GM10266 (cell line): Measurements from ENCODE around the gene EIF4E1B.
A peak's percentile ranks its signal among the peaks of the same experiment; 100 is the strongest.

Experiments
- DNase-seq: peaks from one replicate; pipeline ENCODE4 v3.0.0; 2012; ENCODE audit errors: extremely low spot score
- TF ChIP-seq, protein P1 (sequence below): IDR thresholded peaks from 2 replicates; pipeline ENCODE4 v1.5.1; 2012; ENCODE audit warnings: mild to moderate bottlenecking, low read depth; ENCODE audit not compliant: control insufficient read depth, insufficient read depth; ENCODE audit errors: missing control alignments

The EIF4E1B gene

DNA sequence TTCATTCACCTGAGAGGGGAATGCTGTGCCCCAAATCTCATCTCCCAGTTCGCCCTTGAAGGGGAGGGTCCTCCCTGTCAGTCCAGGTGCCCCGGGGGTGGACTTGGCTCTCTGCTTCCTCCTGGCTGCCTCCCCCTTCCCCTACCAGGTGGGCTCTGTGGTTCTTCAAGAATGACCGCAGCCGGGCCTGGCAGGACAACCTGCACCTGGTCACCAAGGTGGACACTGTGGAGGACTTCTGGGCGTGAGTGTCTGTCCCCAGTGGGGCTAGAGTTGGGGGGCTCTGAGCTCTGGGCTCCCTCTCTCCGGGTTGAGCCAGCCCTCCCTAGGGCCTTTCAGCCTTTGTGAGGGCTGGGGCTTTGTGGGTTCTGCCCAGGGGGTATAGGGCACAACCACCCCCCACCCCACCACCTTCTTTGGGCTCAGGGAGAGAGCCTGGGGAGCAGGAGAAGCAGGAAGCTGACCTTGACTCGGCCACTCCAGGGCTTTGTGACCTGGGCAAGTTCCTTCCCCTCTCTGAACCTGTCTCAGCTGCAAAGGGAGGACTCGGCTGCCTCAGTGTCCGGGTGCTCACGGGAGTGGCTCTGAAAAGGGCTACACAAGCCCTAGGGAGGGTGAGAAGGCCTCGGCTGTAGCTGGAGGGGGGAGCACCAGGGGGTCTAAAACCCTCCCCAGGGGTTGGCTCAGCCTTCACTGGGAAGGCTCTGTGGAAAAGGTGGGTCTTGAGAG lies 13.2 kb downstream of the EIF4E1B start:
- TF ChIP-seq, protein P1, sequence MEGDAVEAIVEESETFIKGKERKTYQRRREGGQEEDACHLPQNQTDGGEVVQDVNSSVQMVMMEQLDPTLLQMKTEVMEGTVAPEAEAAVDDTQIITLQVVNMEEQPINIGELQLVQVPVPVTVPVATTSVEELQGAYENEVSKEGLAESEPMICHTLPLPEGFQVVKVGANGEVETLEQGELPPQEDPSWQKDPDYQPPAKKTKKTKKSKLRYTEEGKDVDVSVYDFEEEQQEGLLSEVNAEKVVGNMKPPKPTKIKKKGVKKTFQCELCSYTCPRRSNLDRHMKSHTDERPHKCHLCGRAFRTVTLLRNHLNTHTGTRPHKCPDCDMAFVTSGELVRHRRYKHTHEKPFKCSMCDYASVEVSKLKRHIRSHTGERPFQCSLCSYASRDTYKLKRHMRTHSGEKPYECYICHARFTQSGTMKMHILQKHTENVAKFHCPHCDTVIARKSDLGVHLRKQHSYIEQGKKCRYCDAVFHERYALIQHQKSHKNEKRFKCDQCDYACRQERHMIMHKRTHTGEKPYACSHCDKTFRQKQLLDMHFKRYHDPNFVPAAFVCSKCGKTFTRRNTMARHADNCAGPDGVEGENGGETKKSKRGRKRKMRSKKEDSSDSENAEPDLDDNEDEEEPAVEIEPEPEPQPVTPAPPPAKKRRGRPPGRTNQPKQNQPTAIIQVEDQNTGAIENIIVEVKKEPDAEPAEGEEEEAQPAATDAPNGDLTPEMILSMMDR, result no peak
- no peak for DNase-seq

DNA sequence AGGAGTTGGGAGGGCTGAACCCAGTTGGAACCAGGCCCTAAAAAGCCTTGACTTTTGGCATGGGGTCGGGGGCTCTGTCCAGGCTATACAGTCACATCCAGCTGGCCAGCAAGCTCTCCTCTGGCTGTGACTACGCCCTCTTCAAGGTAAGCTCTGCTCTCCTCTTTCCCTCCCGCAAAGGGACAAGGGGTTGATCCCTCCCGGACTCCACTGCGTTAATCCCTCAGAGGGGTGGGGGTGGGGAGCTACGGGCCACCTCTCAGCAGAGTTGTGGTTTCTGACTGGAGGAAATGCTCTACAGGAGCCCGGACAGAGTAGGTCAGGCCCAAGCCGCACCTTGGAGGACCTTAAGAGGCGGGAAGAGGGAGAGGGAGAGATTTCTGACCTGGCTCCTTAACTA lies 13.8 kb downstream of the EIF4E1B start:
- TF ChIP-seq, protein P1, result no peak
- DNase-seq, result no peak

DNA sequence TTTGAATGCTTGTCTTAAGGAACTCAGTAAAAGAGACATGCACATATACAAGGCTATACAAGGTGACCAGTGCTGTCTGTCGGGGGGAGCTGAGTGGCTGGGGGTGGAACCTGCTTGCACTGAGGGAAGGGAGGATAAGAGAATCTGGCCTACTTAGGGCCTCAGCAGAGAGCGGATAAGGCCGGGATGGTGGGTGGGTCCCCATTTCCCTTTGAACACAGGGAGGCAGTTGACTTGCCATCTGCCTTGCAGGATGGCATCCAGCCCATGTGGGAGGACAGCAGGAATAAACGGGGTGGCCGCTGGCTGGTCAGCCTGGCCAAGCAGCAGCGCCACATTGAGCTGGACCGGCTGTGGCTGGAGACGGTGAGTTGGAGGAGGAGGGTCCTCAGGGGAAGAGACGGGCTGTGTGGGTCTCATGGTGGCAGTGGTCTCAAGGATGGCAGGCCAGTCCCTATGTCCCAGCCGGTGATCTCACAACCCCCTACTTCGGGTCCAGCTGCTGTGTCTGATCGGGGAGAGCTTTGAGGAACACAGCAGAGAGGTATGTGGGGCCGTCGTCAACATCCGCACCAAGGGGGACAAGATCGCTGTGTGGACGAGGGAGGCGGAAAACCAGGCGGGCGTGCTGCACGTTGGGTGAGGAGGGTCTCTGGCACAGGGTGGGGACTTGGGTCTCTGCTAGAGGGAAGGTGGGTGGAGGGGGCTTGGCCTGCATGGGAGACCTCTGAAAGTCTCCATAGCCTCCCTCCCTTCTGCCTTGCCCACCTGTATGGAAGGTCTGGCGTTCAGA lies 14.6 kb downstream of the EIF4E1B start:
- no peak for DNase-seq
- TF ChIP-seq, protein P1, result no peak

DNA sequence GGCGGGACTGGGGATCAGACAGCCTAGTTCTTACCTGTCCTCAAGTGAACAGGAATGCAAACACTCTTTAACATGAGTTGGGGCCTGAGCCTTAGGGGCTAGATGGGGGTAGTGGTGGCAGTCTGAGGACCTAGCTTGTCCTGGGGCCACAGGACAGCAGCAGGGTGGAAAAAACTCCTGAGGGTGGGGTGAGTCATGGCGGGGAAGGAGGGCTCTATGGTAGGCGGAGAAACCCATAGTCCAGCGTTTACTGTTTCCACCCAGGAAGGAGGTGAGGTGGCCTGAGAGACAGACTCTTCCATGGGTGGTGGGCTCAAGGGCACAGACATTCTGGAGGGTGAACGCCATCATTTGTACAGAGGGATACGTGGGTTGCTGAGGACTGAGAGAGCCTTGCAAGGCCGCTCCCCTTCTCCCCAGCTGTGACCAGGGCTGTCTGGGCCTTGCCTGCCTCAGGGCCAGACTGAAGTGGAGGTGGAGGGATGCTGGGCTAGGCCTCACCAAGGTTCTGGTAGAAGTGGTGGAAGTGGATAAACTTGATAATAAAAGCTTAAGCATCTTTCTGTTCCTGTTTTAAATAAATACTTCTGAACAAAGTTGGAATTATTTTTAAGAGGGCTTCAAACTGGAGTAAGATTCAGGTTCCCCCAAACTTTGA lies 15.7 kb downstream of the EIF4E1B start:
- DNase-seq, result no peak
- TF ChIP-seq, protein P1, result no peak

DNA sequence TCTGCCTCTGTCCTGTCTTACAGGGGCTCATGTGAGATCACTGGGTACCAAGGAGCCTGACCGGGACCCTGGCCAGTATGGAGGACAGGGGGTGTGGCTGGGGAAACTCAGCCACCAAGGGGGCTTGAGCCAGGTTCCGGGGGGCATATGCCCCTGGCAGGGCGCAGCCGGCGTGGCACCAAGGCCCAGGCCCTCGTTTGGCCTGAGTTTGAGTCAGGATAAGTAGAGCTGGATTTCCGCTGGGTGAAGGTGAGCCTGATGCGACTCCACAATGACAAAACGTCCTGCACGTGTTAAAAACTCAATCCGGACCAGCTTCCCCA lies 16.2 kb downstream of the EIF4E1B start:
- TF ChIP-seq, protein P1, result no peak
- no peak for DNase-seq

DNA sequence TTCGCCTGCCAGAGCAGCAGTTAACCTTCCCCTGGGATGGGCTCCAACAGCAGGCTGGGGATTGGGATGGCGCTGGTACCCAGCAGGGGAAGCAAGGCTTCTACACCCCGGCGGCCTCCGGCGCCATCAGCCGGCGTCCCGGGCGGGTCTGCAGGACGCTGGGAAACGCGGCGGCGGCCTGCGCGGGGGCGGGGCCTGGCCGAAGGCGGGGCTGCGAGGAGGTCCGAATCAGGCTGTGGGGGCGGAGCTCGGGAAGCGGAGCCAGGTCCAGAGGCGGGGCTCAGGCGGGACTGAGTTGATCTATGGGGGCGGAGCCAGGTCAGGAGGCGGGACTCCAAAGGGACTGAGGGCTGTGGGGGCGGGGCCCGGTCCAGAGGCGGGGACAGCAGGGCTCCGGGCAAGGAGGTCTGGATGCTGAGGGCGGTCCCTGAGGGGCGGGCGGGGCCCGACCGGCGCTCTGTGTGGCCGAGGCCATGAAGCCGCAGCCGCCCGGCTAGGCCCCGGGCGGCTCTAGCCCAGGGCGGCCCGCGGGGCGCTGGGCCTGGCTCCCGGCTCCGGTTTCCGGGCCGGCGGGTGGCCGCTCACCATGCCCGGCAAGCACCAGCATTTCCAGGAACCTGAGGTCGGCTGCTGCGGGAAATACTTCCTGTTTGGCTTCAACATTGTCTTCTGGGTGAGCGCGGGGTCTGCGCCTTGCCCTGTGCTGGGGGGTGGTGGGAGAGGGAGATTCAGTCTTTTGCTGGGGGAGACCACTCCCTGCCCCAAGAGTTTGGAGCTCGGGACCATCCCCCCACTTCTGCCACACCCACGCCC lies 16.8 kb downstream of the EIF4E1B start, which contains the start of gene TSPAN17:
Gene TSPAN17 (plus strand): TSS at position 455 of the 813 bp plus-strand sequence. CDS start 132 bp downstream, at position 587.
- TF ChIP-seq, protein P1, result peak; percentile 55
- DNase-seq, result peak; percentile 100
